Activated CD4-positive, alpha-beta T cell treated with anti-CD3 and anti-CD28 coated beads, Interleukin-2, Interleukin-4, amounts not matched to agents 100 ng/mL and 50 ng/mL, durations not matched to agents 16 hours and 8 hours (primary cell): ENCODE results near the gene GUCY2F.

Experiments
- DNase-seq: peaks from one replicate; pipeline ENCODE4 v3.0.0-alpha.2; 2020; ENCODE audit warnings: low spot score

The GUCY2F gene

DNA sequence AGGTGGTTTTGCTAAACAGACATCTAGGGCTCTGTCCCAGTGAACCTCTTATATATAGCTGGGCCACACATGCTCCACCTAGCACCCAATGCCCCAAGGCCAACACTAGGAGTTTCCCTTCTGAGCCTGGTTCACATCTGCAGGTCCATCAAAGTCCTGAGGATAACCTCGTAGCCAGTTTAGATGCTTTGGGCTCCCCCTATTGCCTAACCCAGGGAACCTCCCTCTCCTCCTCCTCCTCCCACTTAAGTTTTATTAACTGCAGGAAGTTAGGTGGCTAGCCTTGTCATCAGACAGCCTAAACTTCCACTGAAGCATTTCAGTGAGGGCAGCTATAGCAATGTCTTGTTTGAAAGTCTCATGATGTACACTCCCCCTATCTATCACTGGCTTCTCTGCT, 88.0 kb downstream of the GUCY2F start:
- peak; percentile 1 for DNase-seq

DNA sequence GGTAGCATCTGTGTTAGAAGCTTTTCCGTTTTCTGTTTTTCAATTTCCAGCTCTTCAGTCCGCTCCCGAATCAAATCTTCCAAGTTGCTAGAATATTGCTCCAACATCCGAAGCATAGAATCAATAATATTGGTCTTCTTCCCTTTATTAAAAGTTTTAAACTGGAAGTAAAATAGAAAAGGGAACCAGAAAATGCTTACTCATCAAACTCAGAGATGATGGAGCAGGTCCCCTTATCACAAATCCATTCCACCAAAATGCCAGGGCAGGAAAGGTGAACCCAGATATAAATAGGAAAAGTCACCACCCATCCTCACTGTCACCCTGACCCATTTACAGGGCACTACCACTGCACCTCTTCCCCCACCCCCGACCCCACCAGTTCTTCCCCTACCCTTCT, 89.0 kb downstream of the GUCY2F start:
- DNase-seq = no peak

DNA sequence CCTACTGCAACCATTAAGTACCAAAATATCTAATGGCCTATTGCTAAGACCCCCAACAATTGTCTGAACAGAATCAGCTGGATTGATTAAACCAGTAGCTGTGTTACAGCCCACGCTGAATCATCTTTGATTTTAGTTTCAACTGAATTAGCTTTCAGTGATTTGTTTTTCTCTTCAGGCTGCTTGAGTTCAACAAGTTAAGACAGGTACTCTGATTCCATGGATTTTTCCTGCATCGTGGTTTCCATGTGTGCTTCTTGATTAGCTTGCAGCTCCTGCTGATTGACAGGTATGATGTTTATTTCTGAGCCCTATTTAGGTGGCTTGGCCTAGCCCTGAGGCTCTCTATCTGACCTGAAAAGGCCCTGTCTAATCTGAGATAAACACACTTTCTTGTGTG, 91.3 kb downstream of the GUCY2F start:
- no peak for DNase-seq

DNA sequence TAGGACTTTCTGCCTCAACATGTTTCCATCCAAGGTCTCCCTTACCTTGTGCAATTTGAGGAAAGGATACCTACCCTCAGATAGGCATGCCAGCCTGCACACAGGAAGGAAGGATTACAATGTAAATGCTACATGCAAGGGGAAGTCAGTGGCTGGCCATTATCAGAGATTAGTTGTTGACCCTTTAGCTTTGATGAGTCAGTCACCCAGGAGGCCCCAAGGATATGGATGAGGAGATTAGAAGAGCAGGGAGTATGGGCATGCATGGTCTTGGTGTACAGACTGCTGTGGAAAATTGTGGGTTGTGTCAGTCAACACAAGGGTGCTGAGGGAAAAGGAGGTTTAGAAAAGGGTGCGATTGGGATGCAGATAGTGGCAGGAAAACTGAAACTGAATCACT, 92.0 kb downstream of the GUCY2F start:
- DNase-seq = no peak

DNA sequence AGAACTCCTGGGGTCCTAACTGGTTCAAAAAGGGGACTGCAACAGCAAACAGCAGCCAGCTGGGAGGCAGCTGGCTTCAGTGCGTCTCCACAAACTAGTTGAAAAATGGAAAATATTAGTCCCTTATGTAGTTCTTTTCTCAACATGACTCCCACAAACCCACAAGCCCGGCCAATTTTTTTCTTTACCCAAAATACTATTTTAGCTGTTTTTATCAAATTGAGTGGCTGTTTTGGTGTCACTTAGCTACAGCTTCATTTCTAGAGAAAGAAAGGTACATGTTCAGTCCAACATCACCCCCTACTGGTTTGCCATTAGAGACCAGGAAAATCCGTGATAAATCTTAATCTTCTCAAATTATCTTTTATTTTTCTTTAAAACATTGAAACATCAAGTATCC, 97.2 kb downstream of the GUCY2F start:
- DNase-seq = peak; percentile 18

DNA sequence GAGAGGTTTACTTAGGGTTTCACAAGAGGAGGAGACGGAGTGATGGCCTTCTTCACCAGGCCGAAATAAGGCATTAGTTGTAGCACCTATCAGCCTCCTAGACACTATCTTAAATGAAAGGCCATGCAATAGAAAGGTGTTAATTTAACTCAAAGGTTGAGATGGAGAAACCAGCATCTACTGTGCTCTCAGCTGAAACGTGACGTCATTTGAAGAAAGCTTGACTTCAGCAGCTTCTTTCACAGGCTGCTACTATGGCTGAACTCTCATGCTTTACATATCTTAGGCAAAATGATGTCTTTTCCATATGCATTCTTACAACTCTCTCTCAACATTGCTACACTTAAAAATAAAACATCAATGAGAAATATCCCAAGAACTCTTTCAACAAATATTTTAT, 99.6 kb downstream of the GUCY2F start:
- DNase-seq = no peak

DNA sequence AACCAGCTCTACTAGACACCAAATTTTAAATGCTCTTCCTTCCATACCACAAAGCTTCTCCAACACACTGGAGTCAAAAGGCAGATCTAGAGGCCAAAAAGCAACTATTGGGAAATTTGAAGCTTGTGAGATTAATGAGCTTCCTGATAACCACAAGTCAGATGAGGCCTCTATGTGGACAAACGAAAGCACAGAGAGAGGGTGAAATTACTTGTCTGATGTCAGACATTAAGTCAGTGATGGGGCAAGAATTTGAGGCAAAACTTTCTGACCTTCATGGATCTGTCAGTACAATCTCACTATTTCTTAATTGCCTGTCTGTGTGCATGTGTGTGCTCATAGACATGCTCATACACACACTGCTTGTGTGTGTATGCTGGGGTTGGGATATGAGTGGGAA, 103.6 kb downstream of the GUCY2F start:
- DNase-seq = no peak

DNA sequence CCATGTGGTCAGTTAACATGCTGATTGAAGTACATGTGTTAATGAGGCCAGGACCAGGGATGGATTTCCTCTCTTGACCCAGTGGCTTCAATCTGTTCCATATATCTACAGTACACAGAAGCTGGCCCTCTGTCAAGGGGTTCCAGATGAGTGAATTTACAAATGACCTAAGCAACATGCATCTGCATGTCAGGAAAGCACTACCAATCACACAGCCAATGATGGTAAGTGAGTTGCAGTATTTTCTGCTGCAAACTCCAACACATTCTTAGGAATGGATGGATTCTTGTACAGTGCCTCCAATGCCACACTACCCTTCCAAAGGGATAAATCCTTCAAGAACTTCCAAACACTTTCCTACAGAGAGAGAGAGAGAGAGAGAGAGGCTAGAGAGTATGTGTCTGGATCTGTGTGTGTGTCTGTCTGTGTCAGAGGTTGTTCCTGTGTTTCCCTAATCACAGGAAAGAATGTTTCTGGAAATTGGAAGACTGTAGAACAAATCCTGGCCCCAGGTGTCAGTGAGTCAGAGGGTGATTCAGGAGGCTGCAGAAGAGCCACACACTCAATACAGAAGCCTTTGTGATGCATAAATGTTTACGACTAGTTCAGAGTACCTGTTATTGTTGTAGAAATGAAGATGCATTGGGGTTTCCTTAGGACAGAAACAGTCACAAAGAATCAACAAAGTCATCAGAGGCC, 107.5 kb downstream of the GUCY2F start:
- DNase-seq = no peak

DNA sequence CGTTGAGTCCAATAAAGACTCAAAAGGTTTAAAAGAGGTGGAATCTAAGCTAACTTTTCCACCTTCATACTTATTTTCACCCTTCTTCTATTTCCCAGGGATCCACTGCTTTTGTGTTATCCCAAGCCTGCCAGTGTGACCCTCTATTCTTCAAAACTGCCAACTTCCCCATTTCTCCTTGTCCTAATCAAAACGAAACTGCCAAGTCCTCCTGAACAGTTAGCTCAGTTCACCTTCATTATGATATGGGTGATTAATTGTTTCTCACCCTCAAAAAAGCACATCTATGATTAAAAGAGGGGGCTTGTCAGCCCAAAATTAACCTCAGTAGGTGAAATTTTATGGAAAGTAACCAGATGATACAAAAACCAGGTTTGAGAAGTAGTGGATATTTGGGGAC, 108.4 kb downstream of the GUCY2F start:
- DNase-seq = no peak

DNA sequence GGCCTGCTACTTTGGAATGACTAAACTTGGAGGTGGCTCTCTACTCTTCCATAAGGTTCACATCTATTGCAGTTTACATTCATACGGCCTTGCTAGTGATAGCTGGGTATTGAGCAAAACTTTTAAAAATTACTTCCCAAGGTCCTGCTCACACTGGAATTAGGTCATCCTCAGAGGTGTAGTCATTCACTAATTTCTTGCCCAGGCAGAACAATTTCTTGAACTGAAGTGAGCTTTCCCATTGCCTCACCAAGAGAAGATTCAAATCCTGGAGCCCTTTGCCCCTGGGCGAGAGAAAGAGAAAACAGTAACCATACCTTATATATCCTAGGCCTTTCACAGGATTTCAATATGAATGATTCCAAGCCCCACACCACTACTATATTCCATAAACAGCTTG, 109.2 kb downstream of the GUCY2F start:
- no peak for DNase-seq

DNA sequence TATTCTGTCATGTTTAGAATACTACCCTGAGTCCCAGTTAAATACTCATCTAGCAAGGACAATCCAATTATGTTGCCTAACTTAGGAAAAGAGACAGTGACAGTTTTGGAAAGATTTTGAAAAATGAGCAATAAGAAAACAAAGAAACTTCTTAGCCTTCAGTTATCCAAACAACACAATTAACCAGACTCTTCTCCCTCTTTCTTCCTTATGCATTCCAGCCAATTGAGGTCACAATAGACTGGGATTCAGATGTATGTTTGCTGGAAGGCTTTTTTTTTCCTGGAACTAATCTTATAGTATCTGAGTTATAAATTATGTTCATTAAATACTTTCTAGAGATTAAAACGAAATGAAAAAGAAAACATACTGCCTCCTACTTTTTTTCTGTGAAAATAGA, 109.6 kb downstream of the GUCY2F start:
- no peak for DNase-seq

DNA sequence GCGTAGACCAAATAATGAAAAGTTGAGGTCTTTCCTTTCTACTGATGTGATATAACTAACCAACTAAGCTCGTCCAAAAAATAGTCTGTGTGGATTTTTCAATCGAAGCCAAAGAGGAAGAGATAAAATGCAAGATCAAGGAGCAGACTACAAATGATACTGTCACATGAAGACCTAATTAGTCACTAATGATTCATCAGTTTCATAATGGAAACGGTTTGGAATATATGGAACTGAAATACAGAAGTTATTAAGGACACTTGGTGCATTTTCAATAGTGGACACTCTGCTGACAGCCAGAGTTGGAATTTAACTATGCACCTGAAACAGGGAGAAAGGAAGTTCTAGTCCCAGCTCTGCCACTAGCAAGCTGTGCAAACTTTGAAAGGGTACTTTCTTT, 119.8 kb downstream of the GUCY2F start:
- DNase-seq = no peak

DNA sequence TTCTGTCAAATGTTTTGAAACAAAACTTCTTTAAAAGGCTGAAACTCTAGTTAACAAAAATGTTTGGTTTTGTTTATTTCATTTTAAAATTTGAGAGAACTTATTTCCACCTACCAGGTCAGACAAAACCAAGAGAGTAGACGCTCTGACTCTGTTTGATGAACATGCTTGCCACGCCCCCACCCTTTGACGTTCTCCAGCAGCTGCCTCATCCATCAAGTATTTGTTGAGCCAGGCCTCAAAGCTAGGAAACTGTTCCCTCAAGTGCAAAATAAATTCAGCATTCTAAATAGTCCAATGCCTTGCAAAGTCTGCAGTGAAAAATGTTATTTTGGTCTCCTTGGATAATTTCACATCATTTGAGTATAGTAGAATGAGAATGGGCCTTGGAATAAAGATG, 121.6 kb downstream of the GUCY2F start:
- no peak for DNase-seq

DNA sequence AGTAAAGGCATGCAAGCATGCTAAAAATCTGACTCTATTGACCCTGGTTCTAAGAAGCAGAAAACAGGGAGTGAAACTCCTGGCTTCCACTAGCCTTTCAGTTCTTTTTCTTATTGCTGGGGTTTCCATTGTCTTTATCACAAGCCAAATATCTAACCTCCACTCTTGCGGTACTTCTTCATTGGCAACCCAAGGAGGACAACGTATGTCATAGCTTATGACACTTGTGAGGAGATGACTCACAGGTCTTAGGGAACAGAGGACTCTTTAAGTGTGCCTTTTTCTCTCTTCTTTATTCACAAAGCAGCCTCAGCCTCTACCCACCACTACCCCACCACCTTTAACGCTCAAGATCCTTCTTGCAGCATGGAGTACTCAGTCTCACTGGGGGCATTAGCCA, 124.2 kb downstream of the GUCY2F start:
- no peak for DNase-seq

DNA sequence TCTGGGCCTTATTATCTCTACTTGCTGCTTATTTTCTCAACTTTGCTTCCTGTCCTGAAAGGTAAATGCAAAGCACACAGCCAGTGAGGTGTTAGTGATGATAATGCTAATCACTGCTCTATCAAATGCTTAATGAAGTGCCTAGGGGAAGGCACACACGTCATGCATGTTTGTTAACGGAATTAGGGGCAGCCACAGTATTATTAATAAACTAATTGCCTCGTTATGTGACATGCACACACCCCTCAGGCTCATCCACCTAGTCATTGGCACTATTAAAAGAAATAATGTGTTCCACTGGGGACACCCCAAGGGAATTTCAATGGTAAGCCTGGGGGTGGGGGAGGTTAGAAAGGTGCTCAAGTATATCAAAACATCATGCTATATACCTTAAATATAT, 125.2 kb downstream of the GUCY2F start:
- DNase-seq = no peak

DNA sequence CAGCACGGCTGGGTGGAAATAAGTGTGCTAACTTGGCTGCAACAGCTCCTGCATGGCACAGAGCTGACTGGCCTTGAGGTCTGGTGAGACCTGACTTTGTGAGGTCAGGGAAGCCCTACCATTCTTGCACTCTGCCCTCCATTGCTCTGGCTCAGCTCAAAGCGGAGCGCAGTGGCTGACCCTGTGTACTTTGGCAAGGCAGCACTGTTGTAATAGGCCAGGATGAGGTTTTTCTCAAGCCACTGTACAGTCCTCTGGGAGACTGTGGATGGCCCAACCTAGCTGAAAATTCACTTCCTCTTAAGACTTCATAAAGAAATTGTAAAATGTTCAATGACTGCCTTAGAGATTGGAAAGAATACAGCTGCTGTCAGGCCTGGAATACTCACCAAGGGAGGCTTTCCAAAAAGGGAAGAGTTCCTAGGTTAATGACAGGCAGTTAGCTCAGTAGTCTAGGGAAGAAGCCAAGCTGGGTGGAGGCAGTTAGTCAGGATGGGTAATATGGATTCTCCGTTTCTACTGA, 129.8 kb downstream of the GUCY2F start:
- DNase-seq = no peak

DNA sequence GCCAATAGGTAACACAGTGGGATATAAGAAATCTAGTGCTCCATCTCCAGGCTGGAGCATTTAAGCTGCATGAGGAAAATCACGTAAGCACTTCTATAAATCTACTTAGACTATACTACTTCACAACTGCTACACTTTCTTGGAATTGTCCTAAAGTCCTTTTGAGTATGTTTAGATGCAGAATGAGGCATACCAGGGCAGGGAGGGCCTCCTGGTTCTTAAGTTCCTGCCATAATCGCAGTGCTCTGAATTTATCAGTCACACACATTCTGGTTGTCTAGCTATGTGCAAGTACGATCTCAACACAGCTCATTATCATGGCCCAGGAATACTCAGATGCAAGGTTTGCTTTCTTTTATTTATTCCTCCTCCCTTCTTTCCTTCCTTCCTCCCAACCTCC, 130.3 kb downstream of the GUCY2F start:
- no peak for DNase-seq

DNA sequence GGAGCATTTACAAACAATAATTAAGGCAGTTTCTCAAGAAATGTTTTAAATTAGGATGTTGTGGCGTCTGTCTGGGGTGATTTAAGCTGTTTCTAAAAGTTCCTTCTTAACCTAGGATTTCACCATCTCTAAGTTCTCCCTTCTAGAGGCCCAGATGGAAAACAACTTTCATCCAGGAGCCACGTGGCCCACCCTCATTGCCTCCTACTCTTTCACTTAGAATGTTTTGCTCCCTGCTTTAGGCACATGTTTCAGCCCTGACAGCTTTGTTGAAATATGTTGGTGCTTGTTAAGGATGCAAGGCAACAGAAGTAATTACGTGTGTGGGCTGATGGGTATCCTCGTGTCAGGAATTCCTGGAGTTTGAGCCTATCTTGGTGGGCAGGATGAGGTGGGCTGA, 131.3 kb downstream of the GUCY2F start:
- DNase-seq = no peak

DNA sequence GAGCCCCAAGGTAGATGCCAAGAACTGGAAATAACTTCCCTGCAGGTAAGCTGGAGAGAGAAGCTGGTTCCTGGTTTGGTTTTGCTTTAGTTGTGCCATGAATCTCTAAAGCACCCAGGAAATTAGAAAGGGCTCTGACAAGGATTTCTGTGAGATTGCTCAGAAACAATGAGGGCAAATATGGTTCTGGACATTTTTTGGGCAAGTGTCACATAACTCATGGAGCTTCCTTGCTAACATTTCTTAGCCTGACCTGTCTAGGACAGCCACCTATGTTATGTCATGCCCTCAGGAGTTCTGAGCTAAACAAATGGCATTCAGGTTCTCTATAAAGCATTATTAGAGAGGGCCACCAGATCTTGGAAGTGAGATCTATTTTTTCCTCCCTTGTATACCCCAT, 131.8 kb downstream of the GUCY2F start:
- no peak for DNase-seq

DNA sequence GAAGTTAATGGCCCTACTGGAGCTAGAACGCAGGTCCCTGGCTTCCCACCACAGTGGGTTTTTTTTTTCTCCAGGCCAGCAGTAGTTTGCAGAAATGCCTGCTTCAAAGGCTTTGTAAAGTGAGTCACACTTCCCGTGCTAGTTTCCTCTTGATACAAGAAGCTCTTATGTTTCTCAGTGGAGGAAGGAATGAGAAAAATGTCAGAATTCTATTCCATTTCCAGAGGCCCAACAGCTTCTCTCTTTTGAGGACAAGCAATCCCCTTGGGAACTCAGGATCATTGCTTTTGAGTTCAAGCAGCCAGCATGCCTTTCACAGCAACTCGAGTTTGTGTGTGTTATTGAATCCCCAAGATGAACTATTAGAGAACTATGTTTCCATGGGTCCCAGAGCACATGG, 134.3 kb downstream of the GUCY2F start:
- peak; percentile 1 for DNase-seq

DNA sequence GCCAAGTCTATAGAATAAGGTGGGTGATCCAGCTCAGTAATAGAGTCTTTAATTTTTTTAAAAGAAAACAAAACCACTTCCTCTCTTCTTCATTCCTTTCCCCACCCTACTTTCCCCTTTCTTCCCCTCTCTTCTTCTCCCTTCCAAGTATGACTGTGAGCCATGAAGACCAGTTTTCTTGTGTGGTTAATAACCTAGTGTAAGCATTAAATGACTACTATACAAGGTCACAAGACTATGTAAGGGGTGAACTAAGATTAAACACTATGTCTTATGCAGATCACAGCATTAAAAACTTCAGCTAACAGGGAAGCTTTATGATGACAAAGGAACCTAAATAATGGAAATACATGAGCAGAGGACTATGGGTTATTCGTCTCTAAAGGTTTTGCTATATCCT, 135.4 kb downstream of the GUCY2F start:
- DNase-seq = no peak

DNA sequence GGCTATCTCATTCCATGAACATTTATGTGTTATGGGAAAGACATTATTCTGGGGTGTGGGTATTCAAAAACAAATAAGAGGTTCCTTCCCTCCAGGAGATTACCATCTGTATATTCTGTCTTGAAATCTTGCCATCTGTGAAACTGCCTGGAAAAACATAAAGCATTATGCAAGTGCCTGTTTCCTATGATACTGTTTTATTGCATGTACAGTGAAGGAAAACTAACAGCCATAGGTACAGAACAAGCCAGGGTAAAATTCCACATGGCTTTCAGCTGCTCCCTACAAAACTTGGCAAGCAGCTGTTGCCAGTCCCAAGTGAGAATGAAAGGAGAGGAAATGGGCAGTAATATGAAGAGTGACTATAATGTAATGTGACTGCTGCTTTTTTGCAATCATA, 136.0 kb downstream of the GUCY2F start:
- no peak for DNase-seq

DNA sequence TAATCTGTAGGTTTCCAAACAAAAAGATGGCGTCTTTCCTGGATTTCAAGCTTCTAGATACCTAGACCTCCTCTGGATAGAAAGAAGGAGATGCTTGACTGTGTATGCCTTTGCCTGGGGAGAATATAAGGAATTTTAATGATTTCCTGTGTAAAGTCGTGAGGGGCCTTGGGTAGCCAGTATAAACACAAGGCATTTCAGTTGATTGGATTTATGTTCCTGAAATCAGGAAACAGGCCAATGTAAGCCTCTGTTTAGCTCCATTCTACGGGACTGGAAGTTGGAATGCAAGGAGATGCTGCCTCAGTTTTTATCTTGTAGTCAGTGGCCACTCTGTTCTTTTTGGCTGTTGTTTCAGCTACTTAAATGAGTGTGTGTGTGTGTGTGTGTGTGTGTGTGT, 137.2 kb downstream of the GUCY2F start:
- DNase-seq = no peak

DNA sequence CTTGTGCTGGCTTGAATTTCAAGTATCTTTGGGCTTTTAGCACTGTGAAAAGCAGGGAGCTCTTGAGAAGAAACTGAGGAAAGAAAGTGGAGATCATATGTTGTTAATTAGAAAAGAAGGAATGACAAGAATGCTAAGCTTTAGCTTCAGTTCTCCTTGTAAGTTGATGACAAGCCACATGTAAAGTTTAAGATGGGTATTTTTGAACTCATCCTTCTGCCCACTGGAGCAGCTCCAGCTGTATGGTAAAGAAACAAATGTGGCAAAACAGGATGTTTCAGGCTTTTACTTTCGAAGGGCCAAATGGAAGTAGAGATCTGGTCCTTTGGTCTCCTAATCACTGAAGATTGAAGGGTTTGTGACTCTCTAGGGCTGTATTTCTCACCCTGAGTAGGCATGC, 137.8 kb downstream of the GUCY2F start:
- DNase-seq = no peak

DNA sequence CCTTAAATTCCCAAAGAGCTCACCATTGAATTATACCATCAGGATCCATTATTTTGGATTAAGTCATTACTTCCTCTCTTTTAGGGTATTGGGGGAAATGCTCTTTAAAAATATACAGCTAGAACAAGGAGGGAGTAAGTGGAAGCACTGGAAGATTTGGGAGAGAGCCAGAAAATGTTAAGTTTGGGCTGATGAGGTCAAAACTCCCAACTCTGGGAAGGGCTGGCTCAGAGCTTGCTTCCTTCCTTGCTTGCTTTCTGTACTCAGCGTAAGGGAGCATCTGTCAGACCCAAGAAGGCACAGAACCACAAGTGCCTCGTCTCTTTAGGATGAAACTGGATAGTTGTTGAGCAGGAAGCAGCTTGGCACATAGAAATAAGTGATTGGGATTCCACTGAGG, 138.2 kb downstream of the GUCY2F start:
- DNase-seq = no peak
